Mesangial cell (primary cell): ENCODE data around the gene DRGX. TPM values are rescaled to one million over a fixed set of nuclear protein-coding genes. Genes with fewer than 3 reads are reported as not detected.

Experiments
- total RNA-seq: library from RNA; depleted of rRNA; stranded (reverse); fragments of >200 nt; gene quantifications from 2 replicates; pipeline ENCODE4 v1.2.3, GENCODE V29; 2015

The DRGX gene
- total RNA-seq, result not detected in 2 replicates

GRCh38 chr10:49395741-49396665 lies at the start of gene DRGX:
Gene DRGX (minus strand): TSS chr10:49396089. CDS start chr10:49395440, 649 bp downstream.

Other genes with a start within 250 kb of the DRGX start
- not detected in 2 replicates for gene TMEM273, start 207.7 kb downstream of the DRGX start, total RNA-seq
- not detected in 2 replicates for gene C10orf71, start 96.9 kb downstream of the DRGX start, total RNA-seq
- gene ERCC6, start 143.0 kb upstream of the DRGX start, total RNA-seq, result 3.7 and 4.6 TPM in 2 replicates
- under 0.01 and 0.13 TPM in 2 replicates for gene SLC18A3, start 214.2 kb upstream of the DRGX start, total RNA-seq
- gene CHAT, start 217.9 kb upstream of the DRGX start, total RNA-seq, result not detected in 2 replicates